Osteoblast (primary cell): ENCODE results near the gene SDF2. TPM values are rescaled to one million over a fixed set of nuclear protein-coding genes. Genes with fewer than 3 reads are reported as not detected.

Experiments
- DNase-seq: peaks from one replicate; pipeline ENCODE4 v3.0.0; 2011; ENCODE audit warnings: low spot score, mixed read lengths; ENCODE audit not compliant: insufficient read length; ENCODE audit errors: missing footprints
- H2AFZ ChIP-seq: 2 replicates; pipeline ENCODE4 v1.6.0; 2011; ENCODE audit warnings: mild to moderate bottlenecking, low read length
- H3K27ac ChIP-seq: 2 replicates; pipeline ENCODE4 v1.5.1; 2011; ENCODE audit warnings: mild to moderate bottlenecking, low read depth, low read length, moderate library complexity
- H3K27me3 ChIP-seq: 2 replicates; pipeline ENCODE4 v1.6.0; 2012; ENCODE audit warnings: mild to moderate bottlenecking, control low read depth, inconsistent platforms, low read length, moderate library complexity; ENCODE audit not compliant: insufficient read depth
- H3K36me3 ChIP-seq: 2 replicates; pipeline ENCODE4 v1.5.1; 2011; ENCODE audit warnings: mild to moderate bottlenecking, low read length, control low read depth, moderate library complexity; ENCODE audit not compliant: insufficient read depth
- H3K4me1 ChIP-seq: 2 replicates; pipeline ENCODE4 v1.5.1; 2011; ENCODE audit warnings: mild to moderate bottlenecking, low read length, control low read depth, moderate library complexity; ENCODE audit not compliant: insufficient read depth
- H3K4me2 ChIP-seq: 2 replicates; pipeline ENCODE4 v1.6.0; 2011; ENCODE audit warnings: mild to moderate bottlenecking, low read length; ENCODE audit not compliant: insufficient read depth
- H3K4me3 ChIP-seq: fragments of 200-600 bp; sonication (generic); 3 replicates; pipeline ENCODE4 v1.5.1; 2012; ENCODE audit warnings: mild to moderate bottlenecking, low read length, inconsistent platforms; ENCODE audit not compliant: insufficient read depth
- H3K79me2 ChIP-seq: 2 replicates; pipeline ENCODE4 v1.6.0; 2012; ENCODE audit warnings: mild to moderate bottlenecking, low read length, control low read depth, inconsistent platforms; ENCODE audit not compliant: insufficient read depth
- H3K9me3 ChIP-seq: 2 replicates; pipeline ENCODE4 v1.5.1; 2011; ENCODE audit warnings: low read depth, low read length, control low read depth
- H4K20me1 ChIP-seq: 2 replicates; pipeline ENCODE4 v1.6.0; 2012; ENCODE audit warnings: mild to moderate bottlenecking, low read length, control low read depth; ENCODE audit not compliant: insufficient read depth
- CTCF ChIP-seq: IDR thresholded peaks from 2 replicates; pipeline ENCODE4 v1.5.1; 2011; ENCODE audit warnings: mild to moderate bottlenecking, low read depth, low read length, moderate library complexity; ENCODE audit errors: extremely low read depth
- total RNA-seq: library from RNA; depleted of rRNA; stranded (reverse); fragments of >200 nt; gene quantifications from 2 replicates; pipeline ENCODE4 v1.2.3, GENCODE V29; 2012

Gene SDF2
- total RNA-seq, 1 donor, result 40.9 TPM

- TF ChIP-seq CTCF, result no peak
- Histone ChIP-seq H3K4me3 (no peak overlapping the region), H3K27ac (no peak overlapping the region), H3K4me1 (peaks cover 4% of the 10 kb centered on the region), H3K4me2 (no peak overlapping the region), H3K27me3 (no peaks in the 10 kb centered on the region), H3K9me3 (no peaks in the 10 kb centered on the region), H3K36me3 (peaks cover 38% of the 10 kb centered on the region), H4K20me1 (peaks cover 11% of the 10 kb centered on the region), H3K79me2 (peaks cover 68% of the 10 kb centered on the region), H2AFZ (no peak overlapping the region)
- no peak for DNase-seq
These were observed 6.5 kb downstream of the SDF2 start for GRCh38 chr17:28655160-28655559.

- Histone ChIP-seq H3K9me3 (no peaks in the 10 kb centered on the region), H3K79me2 (peaks cover 37% of the 10 kb centered on the region), H4K20me1 (peaks cover 10% of the 10 kb centered on the region), H3K4me3 (no peak overlapping the region), H3K36me3 (peaks cover 29% of the 10 kb centered on the region), H2AFZ (no peak overlapping the region), H3K27me3 (no peaks in the 10 kb centered on the region), H3K27ac (no peak overlapping the region), H3K4me2 (no peak overlapping the region), H3K4me1 (peaks cover 20% of the 10 kb centered on the region)
- TF ChIP-seq CTCF, result no peak
- DNase-seq, result no peak
These were observed 13.0 kb downstream of the SDF2 start for GRCh38 chr17:28648698-28649097.

GRCh38 chr17:28646039-28646754, 15.5 kb downstream of the SDF2 start:
- Histone ChIP-seq H2AFZ (peak overlapping the region; percentile 61), H3K36me3 (peaks cover 32% of the 10 kb centered on the region), H3K27ac (peak overlapping the region; percentile 81), H3K4me1 (peaks cover 24% of the 10 kb centered on the region), H3K27me3 (no peaks in the 10 kb centered on the region), H4K20me1 (peaks cover 18% of the 10 kb centered on the region), H3K4me2 (peak overlapping the region; percentile 87), H3K79me2 (peaks cover 36% of the 10 kb centered on the region), H3K9me3 (no peaks in the 10 kb centered on the region), H3K4me3 (peak overlapping the region; percentile 27)
- no peak for DNase-seq
- no peak for TF ChIP-seq CTCF

GRCh38 chr17:28645576-28645939, 16.1 kb downstream of the SDF2 start:
- TF ChIP-seq CTCF, result no peak
- peak overlapping the region; percentile 87 for H3K4me2 ChIP-seq
- peaks cover 42% of the 10 kb centered on the region for H3K79me2 ChIP-seq
- DNase-seq, result no peak
- no peaks in the 10 kb centered on the region for H3K27me3 ChIP-seq
- peaks cover 24% of the 10 kb centered on the region for H3K4me1 ChIP-seq
- peaks cover 39% of the 10 kb centered on the region for H3K36me3 ChIP-seq
- peaks cover 18% of the 10 kb centered on the region for H4K20me1 ChIP-seq
- H3K27ac ChIP-seq, result peak overlapping the region; percentile 81
- H2AFZ ChIP-seq, result peak overlapping the region; percentile 78
- H3K9me3 ChIP-seq, result no peaks in the 10 kb centered on the region
- peak overlapping the region; percentile 91 for H3K4me3 ChIP-seq
